Activated CD8-positive, alpha-beta memory T cell treated with anti-CD3 and anti-CD28 coated beads for 24 hours (primary cell): Measurements from ENCODE around the gene PMCH.
"Not testable (repeated sequence)": the region's sequence is repeated elsewhere in the genome, so short reads cannot be mapped to it uniquely, and the experiment has no call there.

Experiments used
- DNase-seq: peaks from one replicate; pipeline ENCODE4 v3.0.0-alpha.2; 2020

PMCH gene, protein sequence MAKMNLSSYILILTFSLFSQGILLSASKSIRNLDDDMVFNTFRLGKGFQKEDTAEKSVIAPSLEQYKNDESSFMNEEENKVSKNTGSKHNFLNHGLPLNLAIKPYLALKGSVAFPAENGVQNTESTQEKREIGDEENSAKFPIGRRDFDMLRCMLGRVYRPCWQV

DNA sequence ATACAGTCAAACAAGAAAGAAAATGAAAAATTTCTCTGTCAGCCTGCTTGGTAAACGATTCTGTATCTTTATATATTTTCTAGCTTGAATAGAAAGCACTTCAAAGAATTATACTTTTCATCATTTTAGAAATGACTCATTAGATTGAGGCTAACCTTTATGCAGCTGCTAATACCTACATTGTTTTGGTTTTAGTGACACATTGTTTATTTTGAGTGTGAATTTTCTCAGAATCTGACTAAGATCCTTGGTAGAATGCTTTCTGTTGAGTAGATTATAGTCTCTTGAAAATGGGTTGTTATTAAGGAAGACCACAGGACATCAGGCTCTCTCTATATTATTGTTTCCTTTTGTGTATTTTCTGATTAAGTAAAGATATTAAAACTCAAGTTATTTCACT lies at the start of gene PMCH:
PMCH (minus strand) TSS at position 45 of the 400 bp plus-strand sequence. CDS start 63 bp downstream, outside the sequence.
- no peak for DNase-seq

DNA sequence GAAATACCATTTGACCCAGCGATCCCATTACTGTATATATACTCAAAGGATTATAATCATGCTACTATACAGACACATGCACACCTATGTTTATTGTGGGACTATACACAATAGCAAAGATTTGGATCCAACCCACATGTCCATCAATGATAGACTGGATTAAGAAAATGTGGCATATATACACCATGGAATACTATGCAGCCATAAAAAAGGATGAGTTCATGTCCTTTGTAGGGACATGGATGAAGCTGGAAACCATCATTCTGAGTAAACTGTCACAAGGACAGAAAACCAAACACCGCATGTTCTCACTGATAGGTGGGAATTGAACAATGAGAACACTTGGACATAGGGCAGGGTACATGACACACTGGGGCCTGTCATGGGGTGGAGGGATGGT lies 43.2 kb upstream of the PMCH start:
- DNase-seq: not testable (repeated sequence)

DNA sequence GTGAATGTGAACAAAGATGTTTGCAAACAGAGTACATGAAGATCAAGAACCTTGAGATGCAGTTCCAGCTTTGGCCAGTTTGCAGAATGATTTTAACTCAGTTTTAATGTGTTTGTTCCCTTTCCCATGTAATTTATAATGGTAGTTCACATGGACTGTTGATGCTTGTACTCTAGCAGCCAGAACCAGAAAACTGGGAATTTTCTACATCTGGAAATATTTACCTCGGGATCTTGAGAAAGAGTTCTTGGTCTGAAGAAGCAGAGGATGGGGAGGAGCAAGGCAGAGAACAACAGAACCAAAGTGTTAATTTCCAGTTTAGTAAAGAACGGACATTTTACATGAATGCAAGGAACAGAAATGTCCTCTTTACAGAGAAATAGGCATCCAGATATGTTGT lies 37.0 kb upstream of the PMCH start:
- no peak for DNase-seq

DNA sequence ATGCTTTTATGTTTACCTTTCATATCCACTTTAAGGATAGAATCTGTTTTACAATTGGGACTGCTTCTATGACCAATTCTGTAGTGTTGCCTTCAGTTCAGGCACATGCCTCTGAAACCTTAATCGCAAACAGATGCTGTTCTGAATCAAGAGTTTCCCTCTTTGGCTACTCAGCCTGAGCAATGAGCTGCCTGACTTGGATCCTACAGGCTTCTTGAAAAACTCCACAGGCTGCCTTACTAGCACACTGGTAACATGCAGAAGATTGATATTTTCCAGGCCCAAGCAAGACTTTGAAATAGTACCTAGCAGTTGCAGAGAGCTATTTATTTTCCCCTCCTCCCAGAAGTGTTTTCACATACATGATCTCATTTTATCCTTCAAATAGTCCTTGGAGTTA lies 34.8 kb upstream of the PMCH start:
- no peak for DNase-seq

DNA sequence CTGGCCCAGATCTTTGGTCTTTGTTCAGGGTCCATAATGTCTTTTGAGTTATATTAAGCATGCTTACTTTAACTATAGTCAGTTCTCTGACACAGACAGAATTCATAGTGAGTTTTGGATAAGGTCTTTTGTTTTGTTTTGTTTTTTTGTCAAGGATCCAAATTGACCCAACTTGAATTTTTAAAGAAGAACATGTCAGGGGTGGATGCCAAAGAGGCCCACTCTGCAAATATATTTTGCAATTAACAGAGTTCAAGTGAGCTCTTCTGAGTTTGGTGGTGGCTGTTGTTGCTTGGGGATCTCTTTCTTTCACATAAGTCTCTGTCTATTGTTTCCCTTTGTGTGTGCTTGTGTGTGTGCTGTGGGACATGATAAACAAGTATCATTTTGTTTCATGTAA lies 34.4 kb upstream of the PMCH start:
- no peak for DNase-seq

DNA sequence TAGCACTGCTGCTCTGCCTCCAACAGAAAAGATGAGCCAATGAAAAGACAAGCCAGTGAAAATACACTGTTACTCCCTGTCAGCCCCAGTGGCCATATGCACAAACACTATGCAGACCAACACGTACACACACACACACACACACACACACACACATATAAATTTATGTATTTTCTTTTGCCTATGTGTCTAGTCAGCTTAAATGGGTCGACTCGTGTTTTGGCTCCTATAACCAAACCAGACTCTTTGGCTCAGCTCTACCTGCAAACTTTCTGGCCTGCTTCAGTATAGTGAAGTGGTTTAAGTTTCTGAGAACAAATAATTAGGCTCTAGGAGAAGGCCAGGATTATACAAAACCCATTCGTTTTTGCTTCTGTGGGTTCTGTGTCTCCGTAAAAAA lies 30.3 kb upstream of the PMCH start:
- DNase-seq: no peak

DNA sequence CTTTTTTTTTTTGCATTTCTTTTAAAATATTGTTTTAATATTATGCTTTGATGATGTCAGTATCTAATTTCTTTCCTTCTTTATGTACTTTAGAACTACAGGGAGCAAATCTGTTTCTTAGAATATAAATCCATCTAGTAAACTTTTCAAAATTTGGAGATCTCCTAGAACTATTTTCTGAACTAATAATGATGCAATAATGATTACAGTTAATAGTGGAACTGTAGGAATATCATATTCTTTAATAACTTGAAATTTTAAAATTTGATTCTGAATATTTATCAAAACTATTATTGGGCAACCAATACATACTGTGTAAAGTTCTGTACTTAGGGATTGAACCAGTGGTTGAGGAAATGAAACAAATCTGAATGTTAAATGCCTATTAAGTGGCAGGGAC lies 23.1 kb upstream of the PMCH start:
- DNase-seq: no peak

DNA sequence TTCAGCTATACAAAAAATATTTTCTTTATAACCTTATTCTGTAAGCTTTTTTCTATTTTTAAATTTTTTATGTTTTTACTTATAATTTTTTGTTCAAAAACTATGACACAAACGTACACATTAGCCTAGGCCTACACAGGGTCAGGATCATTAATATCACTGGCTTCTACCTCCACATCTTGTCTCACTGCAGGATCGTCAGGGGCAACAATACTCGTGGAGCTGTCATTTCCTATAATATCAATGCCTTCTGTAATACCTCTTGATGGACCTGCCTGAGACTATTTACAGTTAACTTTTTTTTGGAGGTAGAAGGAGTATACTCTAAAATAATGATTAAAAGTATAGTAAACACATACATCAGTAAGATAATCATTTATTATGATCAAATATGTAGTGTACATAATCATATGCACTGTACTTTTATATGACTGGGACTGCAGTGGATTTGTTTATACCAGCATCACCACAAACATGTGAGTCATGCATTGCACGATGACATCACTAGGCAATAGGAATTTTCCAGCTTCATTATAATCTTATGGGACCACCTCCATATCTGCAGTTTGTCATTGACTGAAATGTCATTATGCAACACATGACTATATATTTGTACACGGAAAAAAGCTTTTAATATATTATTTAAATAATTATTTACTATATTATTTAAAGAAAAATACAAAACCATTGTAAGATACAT lies 18.5 kb upstream of the PMCH start:
- no peak for DNase-seq

DNA sequence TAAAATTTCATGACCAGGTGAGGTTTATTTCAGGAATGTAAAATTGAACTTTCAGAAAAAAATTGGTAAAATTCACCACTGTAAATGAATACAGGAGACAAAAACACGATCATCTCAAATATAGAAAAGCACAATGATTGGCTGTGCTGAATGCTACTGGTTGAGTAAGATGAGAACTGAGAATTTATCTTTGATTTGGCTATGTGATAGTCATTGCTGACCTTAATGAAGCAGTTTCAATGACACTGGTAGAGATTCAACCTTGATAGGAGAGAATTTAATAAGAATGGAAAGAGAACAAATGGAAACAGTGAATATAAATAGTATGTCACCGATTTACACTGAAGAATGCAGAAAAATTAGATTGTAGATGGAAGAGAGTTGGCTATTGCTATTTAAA lies 6.4 kb upstream of the PMCH start:
- no peak for DNase-seq

DNA sequence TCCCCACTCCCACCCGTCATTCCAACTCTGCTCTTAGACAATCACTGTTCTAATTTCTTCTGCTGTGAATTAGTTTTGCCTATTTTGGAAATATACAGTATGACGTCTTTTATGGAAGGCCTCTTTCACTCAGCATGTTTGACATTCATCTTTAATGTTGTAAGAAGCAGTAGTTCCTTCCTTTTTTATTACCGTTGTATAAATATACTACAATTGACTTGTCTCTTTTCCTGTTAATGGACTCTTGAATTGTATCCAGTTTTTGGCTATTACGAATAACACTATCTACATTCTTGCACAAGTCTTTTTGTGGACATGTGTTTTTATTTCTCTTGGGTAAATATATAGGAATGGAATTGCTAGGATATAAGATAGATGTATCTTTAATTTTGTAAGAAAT lies 4.9 kb upstream of the PMCH start:
- no peak for DNase-seq

DNA sequence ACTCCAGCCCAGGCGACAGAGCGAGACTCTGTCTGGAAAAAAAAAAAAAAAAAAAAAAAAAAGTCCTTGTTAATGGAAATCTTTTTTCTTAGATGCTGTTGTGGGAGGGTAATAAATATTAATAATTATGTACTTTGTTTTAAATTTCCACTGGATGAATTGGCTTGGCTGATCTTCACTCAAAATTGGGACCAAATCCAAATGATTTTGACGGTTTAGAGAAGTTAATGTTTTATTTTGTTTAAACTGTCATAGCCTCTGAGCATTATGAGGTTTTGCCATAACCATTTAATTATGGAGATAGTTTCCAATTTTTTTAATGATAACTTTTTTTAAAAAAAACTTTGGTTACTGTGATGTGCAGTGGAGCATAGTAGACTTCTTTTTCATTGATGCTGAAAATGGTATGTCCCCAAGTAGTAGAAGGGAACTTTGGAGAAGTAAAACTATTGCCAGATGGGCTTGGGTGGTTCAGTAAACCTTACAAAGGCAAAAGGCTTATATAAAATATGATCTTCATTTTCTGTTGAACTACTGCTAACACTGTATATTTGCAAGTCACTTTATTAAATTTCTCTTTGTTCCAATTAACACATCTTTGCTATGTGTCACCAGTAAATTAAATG lies 3.9 kb upstream of the PMCH start:
- DNase-seq: no peak

DNA sequence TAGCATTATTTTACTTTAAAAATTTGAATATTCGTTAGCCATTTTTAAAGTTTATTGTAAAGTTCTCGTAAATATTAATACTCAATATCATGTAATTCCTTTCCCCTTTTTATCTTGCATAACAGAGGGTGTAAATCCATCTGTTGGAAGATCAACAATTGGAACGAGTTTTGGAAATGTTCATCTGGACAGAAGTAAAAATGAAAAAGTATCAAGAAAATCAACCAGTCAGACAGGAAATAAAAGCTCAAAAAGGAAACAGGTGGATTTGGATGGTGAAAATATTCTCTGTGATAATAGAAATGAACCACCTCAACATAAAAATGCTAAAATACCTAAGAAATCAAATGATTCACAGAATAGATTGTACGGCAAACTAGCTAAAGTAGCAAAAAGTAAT lies 1.8 kb downstream of the PMCH start:
- DNase-seq: no peak

DNA sequence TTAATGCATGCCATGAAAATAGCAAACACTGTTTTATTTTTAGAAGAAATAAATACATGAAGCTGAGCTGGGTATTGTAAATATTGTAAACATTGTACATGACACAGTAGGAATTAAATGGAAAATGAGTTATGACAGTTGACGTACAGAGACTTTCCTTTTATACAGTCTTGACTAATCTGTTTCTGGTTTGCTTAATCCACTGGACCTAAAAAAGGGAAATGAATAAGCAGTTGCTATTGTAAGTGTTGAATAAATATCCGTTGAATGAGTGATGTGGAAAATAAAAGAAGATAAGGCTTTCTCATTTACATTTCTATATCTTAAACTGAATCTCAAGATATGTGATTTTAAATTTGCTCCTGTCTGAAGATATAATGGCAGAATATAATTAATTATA lies 15.0 kb downstream of the PMCH start:
- DNase-seq: no peak

DNA sequence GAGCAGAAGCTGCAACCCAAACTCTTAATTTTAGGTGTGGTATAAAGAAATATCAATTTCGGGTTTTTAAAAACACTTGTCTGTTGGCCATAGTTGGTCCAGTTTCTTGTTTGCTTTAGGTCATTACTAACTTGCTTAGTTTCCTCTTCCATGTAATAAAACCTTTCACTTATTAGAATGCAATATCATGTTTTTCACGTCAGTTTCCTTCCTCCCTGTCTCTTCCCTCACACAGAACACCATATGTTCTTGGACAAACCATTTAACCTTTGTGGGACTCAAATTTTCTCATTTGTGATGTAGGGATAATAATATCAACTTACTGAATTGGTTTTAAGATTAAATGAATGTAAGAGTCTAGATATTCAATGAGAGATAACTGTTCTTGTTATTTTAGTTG lies 22.9 kb downstream of the PMCH start:
- no peak for DNase-seq

DNA sequence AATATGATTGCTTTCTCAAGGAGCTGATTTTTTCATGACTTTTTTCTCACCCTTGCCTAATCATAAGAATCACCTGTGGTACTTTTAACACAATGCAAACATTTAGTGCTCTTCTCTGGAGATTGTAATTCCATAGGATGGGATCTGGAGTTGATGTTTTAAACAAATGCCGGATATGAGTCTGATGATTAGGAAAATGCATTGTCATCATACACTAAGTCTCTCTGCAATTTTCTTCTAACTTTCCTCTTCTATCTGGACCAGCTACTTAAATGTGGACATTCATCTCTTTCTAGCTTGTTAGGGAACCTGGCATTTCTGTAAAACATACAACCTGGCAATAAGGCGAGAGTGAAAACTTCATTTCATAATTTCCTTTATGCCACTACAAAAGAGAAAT lies 23.5 kb downstream of the PMCH start:
- no peak for DNase-seq

DNA sequence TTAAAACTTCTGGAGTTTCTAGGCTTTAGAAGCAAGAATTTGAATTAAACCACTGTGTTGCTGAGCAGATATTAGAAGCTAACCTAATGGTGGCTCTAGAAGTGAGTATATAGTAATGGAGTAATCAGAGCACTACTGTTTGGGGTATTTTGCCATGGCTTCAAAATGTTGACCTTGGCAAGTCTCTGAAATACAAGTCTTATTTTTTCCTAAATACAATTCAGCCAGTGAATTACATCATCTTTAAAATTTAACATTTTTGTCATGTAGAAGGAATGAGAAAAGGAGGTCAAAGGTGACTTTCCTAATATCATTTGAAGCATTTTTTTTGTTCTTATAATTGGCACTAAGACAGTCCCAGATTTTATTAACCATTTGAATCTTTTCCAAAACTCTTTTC lies 25.2 kb downstream of the PMCH start:
- no peak for DNase-seq

DNA sequence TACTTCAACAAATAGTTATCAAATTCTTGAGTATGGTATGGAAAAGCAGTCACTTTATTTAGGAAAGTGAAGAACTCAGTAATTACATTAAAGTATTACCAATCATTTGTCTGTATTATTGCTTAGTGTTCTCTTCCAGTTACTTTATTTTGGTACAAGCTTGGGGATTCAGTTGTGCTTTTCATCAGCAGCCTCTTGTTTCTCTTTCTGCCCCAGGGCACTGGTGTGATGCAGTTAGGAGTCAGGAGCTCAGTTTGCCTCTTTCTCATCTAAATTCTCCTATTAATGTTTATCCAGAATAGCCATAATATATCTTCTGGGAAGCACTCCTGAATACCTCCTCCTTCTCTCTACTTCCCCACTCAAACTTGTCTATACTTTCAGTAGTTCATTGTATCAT lies 25.7 kb downstream of the PMCH start:
- DNase-seq: no peak

DNA sequence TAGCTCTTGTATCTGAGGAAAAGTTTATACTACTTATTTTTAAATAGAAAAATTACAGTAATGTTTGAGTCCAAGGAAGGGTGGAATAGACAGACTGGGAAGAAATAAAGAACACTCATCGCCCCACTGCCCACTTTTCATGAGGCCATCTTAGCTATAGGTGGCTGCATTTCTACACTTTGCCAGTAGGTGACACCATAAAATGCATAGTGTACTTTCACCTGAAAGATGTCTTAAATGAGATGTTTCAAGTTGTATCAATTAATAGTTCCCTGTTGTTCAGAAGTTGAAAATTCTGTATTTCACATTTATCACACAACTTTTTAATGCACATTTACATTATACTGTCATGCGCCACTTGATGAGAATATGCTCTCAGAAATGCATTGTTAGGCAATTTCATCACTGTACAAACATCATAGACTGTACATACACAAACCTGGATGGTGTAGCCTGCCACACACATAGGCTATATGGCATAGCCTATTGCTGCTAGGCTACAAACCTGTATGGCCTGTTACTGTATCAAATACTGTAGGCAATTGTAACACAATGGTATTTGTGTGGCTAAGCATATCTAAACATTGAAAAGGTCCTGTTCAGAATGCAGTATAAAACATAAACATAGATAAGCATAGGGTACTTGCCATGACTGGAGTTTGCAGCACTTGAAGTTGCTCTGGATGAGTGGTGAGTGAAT lies 27.6 kb downstream of the PMCH start:
- no peak for DNase-seq

DNA sequence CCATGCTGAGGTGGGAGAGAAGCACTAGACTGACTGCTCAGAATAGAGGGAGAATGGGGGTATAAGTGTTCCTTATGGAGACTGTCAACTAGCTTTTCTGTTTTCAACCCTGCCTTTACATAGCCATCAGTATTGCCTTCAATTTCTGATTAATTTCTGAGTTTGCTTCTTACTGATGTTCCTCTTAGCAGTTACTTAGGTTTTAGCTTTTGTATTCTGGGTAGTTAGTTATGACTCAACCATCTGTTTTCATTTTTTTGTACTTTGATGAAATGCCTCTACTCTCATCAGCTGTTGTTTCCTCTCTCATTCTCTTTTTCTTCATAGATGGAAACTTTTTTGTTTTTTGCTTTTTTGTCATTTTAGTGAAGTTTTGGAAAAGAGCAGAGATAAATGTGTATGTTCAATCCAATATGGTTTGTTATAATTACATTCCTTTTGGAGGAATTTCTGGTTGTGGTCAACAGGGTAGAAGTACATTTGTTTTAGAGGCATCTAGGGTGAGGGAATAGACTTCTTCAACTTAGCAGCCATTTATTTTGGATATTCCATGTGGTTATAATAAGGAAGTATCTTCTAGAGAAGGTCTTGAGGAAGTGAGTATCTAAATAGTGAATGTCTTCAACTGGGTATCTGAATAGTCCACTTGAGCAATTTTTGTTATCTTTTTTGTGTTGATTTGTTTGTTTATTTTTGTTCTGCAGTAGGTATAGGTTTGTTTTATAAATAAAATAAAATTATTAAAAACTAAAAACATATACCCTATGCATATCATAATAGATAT lies 29.6 kb downstream of the PMCH start:
- DNase-seq: no peak

DNA sequence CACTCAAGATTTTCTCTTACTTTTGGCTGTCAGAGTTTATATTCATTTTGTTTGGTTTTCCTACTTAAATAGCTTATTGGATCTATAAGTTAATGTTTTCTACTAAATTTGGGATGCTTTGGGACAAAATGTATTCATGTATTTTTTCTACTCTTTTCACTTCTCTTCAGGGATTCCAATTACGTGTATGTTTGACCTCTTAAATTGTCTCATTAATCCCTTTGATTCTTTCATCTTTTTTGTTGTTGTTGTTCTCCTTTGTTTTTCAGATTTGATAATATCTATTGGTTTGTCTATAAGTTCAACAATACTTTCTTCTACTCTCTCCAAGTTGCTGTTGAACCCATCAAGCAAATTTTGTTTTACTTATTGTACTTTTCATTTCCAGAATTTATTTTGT lies 34.2 kb downstream of the PMCH start:
- DNase-seq: no peak

DNA sequence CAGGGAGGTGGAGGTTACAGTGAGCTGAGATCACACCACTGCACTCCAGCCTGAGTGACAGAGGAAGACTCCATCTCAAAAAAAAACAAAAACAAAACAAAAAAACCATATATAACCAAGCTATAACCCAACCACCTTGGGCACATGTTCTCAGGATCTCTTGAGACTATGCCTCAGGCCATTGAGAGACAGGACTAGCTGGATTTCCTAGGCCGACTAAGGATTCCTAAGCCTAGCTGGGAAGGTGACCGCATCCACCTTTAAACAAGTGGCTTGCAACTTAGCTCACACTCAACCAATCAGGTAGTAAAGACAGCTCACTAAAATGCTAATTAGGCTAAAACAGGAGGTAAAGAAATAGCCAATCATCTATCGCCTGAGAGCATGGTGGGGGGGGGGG lies 42.4 kb downstream of the PMCH start:
- DNase-seq: not testable (repeated sequence)

DNA sequence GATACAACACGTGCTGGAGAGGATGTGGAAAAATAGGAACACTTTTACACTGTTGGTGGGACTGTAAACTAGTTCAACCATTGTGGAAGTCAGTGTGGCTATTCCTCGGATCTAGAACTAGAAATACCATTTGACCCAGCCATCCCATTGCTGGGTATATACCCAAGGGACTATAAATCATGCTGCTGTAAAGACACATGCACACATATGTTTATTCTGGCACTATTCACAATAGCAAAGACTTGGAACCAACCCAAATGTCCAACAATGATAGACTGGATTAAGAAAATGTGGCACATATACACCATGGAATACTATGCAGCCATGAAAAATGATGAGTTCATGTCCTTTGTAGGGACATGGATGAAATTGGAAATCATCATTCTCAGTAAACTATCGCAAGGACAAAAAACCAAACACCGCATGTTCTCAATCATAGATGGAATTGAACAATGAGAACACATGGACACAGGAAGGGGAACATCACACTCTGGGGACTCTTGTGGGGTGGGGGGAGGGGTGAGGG lies 50.5 kb downstream of the PMCH start:
- not testable (repeated sequence) for DNase-seq
